GM12872 (cell line): ENCODE measurements around the gene MIEF1.

ENCODE experiments used
- TF ChIP-seq, protein P1 (sequence below): IDR thresholded peaks from 3 replicates; pipeline ENCODE4 v1.5.1; 2011; ENCODE audit warnings: low read depth, mild to moderate bottlenecking, low read length, moderate library complexity; ENCODE audit not compliant: insufficient read depth

MIEF1 gene

GRCh38 chr22:39510529-39511149 is 8.5 kb downstream of the MIEF1 start:
- TF ChIP-seq, protein P1, sequence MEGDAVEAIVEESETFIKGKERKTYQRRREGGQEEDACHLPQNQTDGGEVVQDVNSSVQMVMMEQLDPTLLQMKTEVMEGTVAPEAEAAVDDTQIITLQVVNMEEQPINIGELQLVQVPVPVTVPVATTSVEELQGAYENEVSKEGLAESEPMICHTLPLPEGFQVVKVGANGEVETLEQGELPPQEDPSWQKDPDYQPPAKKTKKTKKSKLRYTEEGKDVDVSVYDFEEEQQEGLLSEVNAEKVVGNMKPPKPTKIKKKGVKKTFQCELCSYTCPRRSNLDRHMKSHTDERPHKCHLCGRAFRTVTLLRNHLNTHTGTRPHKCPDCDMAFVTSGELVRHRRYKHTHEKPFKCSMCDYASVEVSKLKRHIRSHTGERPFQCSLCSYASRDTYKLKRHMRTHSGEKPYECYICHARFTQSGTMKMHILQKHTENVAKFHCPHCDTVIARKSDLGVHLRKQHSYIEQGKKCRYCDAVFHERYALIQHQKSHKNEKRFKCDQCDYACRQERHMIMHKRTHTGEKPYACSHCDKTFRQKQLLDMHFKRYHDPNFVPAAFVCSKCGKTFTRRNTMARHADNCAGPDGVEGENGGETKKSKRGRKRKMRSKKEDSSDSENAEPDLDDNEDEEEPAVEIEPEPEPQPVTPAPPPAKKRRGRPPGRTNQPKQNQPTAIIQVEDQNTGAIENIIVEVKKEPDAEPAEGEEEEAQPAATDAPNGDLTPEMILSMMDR: no peak

- TF ChIP-seq, protein P1: no peak
Observed at GRCh38 chr22:39511226-39511625, 9.1 kb downstream of the MIEF1 start.

DNA sequence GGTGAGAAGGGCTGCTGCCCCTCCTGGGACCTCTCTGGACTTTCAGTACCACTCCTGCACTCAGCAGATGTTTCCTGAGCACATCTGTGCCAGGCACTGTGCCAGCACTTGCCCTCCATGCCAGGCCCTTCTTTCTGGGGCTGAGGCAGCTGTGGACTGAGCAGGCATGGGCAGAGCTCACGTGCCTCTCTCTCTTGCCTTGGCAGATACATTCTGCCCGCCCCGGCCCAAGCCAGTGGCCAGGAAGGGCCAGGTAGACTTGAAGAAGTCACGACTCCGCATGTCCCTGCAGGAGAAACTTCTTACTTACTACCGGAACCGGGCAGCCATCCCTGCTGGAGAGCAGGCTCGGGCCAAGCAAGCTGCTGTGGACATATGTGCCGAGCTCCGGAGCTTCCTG is 9.9 kb downstream of the MIEF1 start:
- TF ChIP-seq, protein P1: no peak

GRCh38 chr22:39513791-39514190 is 11.7 kb downstream of the MIEF1 start:
- TF ChIP-seq, protein P1: no peak

GRCh38 chr22:39514373-39514973 is 12.4 kb downstream of the MIEF1 start:
- TF ChIP-seq, protein P1: peak; percentile 73

DNA sequence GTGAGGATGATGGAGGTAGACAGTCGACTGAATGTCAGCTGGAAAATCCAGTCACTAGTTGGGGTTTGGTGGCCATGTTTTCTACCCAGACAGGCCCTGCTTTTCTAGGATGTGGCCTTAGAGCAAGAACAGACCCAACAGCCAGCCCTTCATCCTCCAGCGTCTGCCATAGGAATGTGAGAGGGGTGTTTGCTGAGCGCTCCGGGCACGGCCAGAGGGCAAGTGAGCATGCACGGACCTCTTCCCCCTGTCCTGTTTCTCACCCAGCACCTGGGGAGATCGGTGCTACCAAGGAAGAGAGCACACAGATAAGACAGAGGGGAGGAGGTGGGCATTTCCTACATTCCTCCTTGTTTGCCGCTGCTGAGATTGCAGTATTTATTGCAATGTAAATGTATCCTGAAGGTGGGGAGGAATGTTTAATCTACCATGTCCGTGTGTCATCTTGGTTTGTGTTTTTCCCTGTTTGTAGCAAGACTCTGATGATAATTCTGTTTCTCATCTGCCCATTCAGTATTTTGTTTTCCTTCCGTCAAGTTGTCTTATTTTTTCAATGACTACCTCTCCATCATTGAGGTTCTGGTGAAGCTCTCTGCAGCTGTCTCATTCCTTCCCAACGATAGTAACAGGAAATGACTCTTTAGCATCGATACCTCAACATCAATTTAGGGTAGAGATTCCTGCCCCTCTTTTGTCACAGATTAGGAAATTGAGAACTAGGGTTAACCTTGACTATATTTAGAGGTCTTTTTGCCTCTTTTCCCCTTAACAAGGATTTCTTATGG is 13.4 kb downstream of the MIEF1 start:
- TF ChIP-seq, protein P1: no peak

- TF ChIP-seq, protein P1: no peak
Observed at GRCh38 chr22:39517470-39517869, 15.4 kb downstream of the MIEF1 start.
